ENCODE results near the gene MARF1. TPM values are rescaled to one million over a fixed set of nuclear protein-coding genes. Genes with fewer than 3 reads are reported as not detected.

MARF1 gene
- total RNA-seq, 1 experiment from 2014 or later: 59.4 TPM

DNA sequence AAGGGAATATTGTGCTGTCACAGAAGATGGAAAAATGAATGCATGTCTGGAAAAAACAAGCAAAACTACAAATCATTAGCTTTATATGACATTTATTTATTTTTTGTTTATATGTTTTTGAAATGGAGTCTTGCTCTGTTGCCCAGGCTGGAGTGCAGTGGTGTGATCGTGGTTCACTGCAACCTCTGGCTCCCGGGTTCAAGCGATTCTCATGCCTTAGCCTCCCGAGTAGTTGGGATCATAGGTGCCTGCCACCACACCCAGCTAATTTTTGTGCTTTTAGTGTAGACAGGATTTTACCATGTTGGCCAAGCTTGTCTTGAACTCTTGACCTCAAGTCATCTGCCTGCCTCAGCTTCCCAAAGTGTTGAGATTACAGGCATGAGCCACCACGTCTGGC, 15.6 kb upstream of the MARF1 start:
- ATAC-seq (no peak), DNase-seq (ENCODE audit: low read depth, low spot score) (no peak)
- Histone ChIP-seq H3K4me3 (replicated peaks in 1 of 2; ENCODE audit: low read depth in 1 of 2, low read length in 2 of 2) (no peak overlapping the region), H3K9me2 (ENCODE audit: insufficient read depth) (no peaks in the 10 kb centered on the region), H3K4me1 (ENCODE audit: control insufficient read depth in 1 of 2, insufficient read depth in 2 of 2, low read length in 2 of 2) (no peaks in the 10 kb centered on the region; a peak in 1 of 4 replicates), H3K9me3 (ENCODE audit: control insufficient read depth in 1 of 2, insufficient read depth in 1 of 2, low read depth in 1 of 2, low read length in 2 of 2) (no peaks in the 10 kb centered on the region), H3K79me2 (ENCODE audit: insufficient read depth, low read length) (peaks cover 87% of the 10 kb centered on the region), H3K27me3 (ENCODE audit: insufficient read depth, low read length) (no peaks in the 10 kb centered on the region), H3K36me3 (ENCODE audit: control insufficient read depth in 1 of 2, insufficient read depth in 2 of 2, low read length in 2 of 2) (0 out of 4 replicates have a peak, but pooled peaks cover 0 to 6% of the 10 kb centered on the region in 2 experiments), H2AFZ (ENCODE audit: low read depth, low read length, poor library complexity, severe bottlenecking) (no peak overlapping the region), H3K9ac (ENCODE audit: low read length) (no peak overlapping the region), H4K20me1 (ENCODE audit: insufficient read depth) (no peaks in the 10 kb centered on the region), H3K27ac (ENCODE audit: low read depth, low read length) (no peak overlapping the region), H3K4me2 (ENCODE audit: low read length) (no peak overlapping the region)
- ChIA-PET RAD21 (ENCODE audit: low non-redundant PET in 1 of 2, low total read pairs in 2 of 2, uncharacterized antibody in 2 of 2, unreplicated experiment in 2 of 2) (no interaction called here), CTCF (interaction anchor here (0.7 kb wide), 1 partner anchor 24 kb away, joined by 3 read pairs; no protein-coding TSS in a partner anchor), POLR2A (no interaction called here)
- BruUV-seq (replicated peaks): no TSS peak
- intact Hi-C loops (cut with micrococcal nuclease): no loop called here
- TF ChIP-seq CBX3 (IDR thresholded peaks at IDR 0.05; ENCODE audit: low read depth): no peak
- no peak for TF ChIP-seq ZNF274 (IDR thresholded peaks at IDR 0.05; ENCODE audit: low read depth, low read length)
- TF ChIP-seq YY1 (IDR thresholded peaks at IDR 0.05; ENCODE audit: extremely low read depth, insufficient replicate concordance, low read depth, low read length): no peak
- TF ChIP-seq FOSL1 (IDR thresholded peaks at IDR 0.05; ENCODE audit: low read depth): no peak
- no peak for TF ChIP-seq JUND (IDR thresholded peaks at IDR 0.05)
- no peak for TF ChIP-seq ZFX (IDR thresholded peaks at IDR 0.05)
- TF ChIP-seq, protein P1, sequence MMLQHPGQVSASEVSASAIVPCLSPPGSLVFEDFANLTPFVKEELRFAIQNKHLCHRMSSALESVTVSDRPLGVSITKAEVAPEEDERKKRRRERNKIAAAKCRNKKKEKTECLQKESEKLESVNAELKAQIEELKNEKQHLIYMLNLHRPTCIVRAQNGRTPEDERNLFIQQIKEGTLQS (IDR thresholded peaks at IDR 0.05): no peak

DNA sequence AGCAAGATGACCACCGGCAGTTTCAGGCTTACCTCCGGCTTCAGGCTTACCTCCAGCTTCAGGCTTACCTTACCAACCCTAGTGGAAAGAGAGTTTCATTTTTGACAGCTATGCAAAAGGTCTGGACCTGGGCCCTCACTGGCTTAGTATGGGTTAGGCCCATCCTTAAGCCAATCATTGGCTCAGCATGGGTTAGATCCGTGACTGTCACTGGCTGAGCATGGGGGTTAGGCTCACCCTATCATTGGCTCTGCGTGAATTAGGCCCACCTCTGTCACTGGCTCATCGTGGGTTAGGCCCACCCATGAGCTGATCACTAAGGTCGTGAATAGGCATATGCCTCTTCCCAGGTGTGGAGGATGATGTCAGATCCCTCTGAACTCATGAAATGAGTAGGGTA, 15.2 kb upstream of the MARF1 start:
- Histone ChIP-seq H3K9me2 (ENCODE audit: insufficient read depth) (no peaks in the 10 kb centered on the region), H3K4me1 (ENCODE audit: control insufficient read depth in 1 of 2, insufficient read depth in 2 of 2, low read length in 2 of 2) (no peaks in the 10 kb centered on the region; a peak in 1 of 4 replicates), H3K9me3 (ENCODE audit: control insufficient read depth in 1 of 2, insufficient read depth in 1 of 2, low read depth in 1 of 2, low read length in 2 of 2) (no peaks in the 10 kb centered on the region), H3K27me3 (ENCODE audit: insufficient read depth, low read length) (no peaks in the 10 kb centered on the region), H2AFZ (ENCODE audit: low read depth, low read length, poor library complexity, severe bottlenecking) (no peak overlapping the region), H3K36me3 (ENCODE audit: control insufficient read depth in 1 of 2, insufficient read depth in 2 of 2, low read length in 2 of 2) (peaks cover 2 to 7% of the 10 kb centered on the region in 2 experiments; a peak in 1 of 4 replicates), H3K9ac (ENCODE audit: low read length) (no peak overlapping the region), H3K4me2 (ENCODE audit: low read length) (no peak overlapping the region), H3K4me3 (replicated peaks in 1 of 2; ENCODE audit: low read depth in 1 of 2, low read length in 2 of 2) (no peak overlapping the region), H3K79me2 (ENCODE audit: insufficient read depth, low read length) (peaks cover 88% of the 10 kb centered on the region), H4K20me1 (ENCODE audit: insufficient read depth) (no peaks in the 10 kb centered on the region), H3K27ac (ENCODE audit: low read depth, low read length) (no peak overlapping the region)
- POLR2A ChIA-PET: no interaction called here
- RAD21 ChIA-PET (ENCODE audit: low non-redundant PET in 1 of 2, low total read pairs in 2 of 2, uncharacterized antibody in 2 of 2, unreplicated experiment in 2 of 2): no interaction called here
- DNase-seq (ENCODE audit: low read depth, low spot score): no peak
- BruUV-seq (replicated peaks): no TSS peak
- CTCF ChIA-PET: interaction anchor here (0.7 kb wide), 1 partner anchor 24 kb away, joined by 3 read pairs; no protein-coding TSS in a partner anchor
- peak; percentile 47 for ATAC-seq
- intact Hi-C loops (cut with micrococcal nuclease): no loop called here
- TF ChIP-seq YY1 (IDR thresholded peaks at IDR 0.05; ENCODE audit: extremely low read depth, insufficient replicate concordance, low read depth, low read length): no peak
- TF ChIP-seq ZNF274 (IDR thresholded peaks at IDR 0.05; ENCODE audit: low read depth, low read length): no peak
- no peak for TF ChIP-seq RAD21 (IDR thresholded peaks at IDR 0.05; ENCODE audit: low read depth)
- TF ChIP-seq CBX3 (IDR thresholded peaks at IDR 0.05; ENCODE audit: low read depth): no peak
- TF ChIP-seq, protein P1 (IDR thresholded peaks at IDR 0.05): no peak
- no peak for TF ChIP-seq JUND (IDR thresholded peaks at IDR 0.05)
- TF ChIP-seq, protein P2, sequence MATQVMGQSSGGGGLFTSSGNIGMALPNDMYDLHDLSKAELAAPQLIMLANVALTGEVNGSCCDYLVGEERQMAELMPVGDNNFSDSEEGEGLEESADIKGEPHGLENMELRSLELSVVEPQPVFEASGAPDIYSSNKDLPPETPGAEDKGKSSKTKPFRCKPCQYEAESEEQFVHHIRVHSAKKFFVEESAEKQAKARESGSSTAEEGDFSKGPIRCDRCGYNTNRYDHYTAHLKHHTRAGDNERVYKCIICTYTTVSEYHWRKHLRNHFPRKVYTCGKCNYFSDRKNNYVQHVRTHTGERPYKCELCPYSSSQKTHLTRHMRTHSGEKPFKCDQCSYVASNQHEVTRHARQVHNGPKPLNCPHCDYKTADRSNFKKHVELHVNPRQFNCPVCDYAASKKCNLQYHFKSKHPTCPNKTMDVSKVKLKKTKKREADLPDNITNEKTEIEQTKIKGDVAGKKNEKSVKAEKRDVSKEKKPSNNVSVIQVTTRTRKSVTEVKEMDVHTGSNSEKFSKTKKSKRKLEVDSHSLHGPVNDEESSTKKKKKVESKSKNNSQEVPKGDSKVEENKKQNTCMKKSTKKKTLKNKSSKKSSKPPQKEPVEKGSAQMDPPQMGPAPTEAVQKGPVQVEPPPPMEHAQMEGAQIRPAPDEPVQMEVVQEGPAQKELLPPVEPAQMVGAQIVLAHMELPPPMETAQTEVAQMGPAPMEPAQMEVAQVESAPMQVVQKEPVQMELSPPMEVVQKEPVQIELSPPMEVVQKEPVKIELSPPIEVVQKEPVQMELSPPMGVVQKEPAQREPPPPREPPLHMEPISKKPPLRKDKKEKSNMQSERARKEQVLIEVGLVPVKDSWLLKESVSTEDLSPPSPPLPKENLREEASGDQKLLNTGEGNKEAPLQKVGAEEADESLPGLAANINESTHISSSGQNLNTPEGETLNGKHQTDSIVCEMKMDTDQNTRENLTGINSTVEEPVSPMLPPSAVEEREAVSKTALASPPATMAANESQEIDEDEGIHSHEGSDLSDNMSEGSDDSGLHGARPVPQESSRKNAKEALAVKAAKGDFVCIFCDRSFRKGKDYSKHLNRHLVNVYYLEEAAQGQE (IDR thresholded peaks at IDR 0.05; ENCODE audit: low read depth): no peak
- TF ChIP-seq ELF1 (IDR thresholded peaks at IDR 0.05; ENCODE audit: borderline replicate concordance, low read depth): no peak
- TF ChIP-seq SP1 (IDR thresholded peaks at IDR 0.05; ENCODE audit: low read depth): no peak
- TF ChIP-seq, protein P3, sequence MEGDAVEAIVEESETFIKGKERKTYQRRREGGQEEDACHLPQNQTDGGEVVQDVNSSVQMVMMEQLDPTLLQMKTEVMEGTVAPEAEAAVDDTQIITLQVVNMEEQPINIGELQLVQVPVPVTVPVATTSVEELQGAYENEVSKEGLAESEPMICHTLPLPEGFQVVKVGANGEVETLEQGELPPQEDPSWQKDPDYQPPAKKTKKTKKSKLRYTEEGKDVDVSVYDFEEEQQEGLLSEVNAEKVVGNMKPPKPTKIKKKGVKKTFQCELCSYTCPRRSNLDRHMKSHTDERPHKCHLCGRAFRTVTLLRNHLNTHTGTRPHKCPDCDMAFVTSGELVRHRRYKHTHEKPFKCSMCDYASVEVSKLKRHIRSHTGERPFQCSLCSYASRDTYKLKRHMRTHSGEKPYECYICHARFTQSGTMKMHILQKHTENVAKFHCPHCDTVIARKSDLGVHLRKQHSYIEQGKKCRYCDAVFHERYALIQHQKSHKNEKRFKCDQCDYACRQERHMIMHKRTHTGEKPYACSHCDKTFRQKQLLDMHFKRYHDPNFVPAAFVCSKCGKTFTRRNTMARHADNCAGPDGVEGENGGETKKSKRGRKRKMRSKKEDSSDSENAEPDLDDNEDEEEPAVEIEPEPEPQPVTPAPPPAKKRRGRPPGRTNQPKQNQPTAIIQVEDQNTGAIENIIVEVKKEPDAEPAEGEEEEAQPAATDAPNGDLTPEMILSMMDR (IDR thresholded peaks at IDR 0.05 in 2 of 3, conservative IDR thresholded peaks at IDR 0.05 in 1 of 3; ENCODE audit: borderline replicate concordance in 1 of 3, insufficient read depth in 1 of 3, low read depth in 2 of 3, low read length in 2 of 3): no peak
- no peak for TF ChIP-seq EZH2 (IDR thresholded peaks at IDR 0.05)
- TF ChIP-seq ZFX (IDR thresholded peaks at IDR 0.05): no peak
- TF ChIP-seq, protein P4, sequence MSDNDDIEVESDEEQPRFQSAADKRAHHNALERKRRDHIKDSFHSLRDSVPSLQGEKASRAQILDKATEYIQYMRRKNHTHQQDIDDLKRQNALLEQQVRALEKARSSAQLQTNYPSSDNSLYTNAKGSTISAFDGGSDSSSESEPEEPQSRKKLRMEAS (IDR thresholded peaks at IDR 0.05): no peak

All from HCT116 (cell line).